H9 (cell line): ENCODE data around the gene UEVLD. TPM values are rescaled to one million over a fixed set of nuclear protein-coding genes. Genes with fewer than 3 reads are reported as not detected.
A peak's percentile ranks its signal among the peaks of the same experiment; 100 is the strongest.

ENCODE experiments used
- DNase-seq: peaks from one replicate; pipeline ENCODE4 v3.0.0-alpha.2; 2017
- H2AFZ ChIP-seq: one replicate; pipeline ENCODE4 v1.6.1; 2013; ENCODE audit warnings: mild to moderate bottlenecking, low read length, control low read depth, moderate library complexity
- H2AK5ac ChIP-seq: 2 replicates; pipeline ENCODE4 v1.6.1; 2013; ENCODE audit warnings: low read length, control low read depth, mixed read lengths; ENCODE audit not compliant: insufficient read length
- H2BK120ac ChIP-seq: one replicate; pipeline ENCODE4 v1.6.1; 2013; ENCODE audit warnings: low read depth, mild to moderate bottlenecking, low read length, control low read depth, inconsistent platforms; ENCODE audit not compliant: poor library complexity, severe bottlenecking
- H2BK12ac ChIP-seq: 2 replicates; pipeline ENCODE4 v1.6.1; 2013; ENCODE audit warnings: low read length, control low read depth, mixed read lengths, low read depth; ENCODE audit not compliant: insufficient read length
- H2BK15ac ChIP-seq: 2 replicates; pipeline ENCODE4 v1.6.1; 2013; ENCODE audit warnings: low read depth, low read length, control low read depth
- H2BK20ac ChIP-seq: one replicate; pipeline ENCODE4 v1.6.1; 2013; ENCODE audit warnings: low read depth, mild to moderate bottlenecking, low read length, control low read depth, inconsistent platforms; ENCODE audit not compliant: poor library complexity, severe bottlenecking
- H2BK5ac ChIP-seq: 2 replicates; pipeline ENCODE4 v1.6.1; 2013; ENCODE audit warnings: low read length, control low read depth, mixed read lengths; ENCODE audit not compliant: insufficient read length
- H3K14ac ChIP-seq: 2 replicates; pipeline ENCODE4 v1.6.1; 2013; ENCODE audit warnings: low read length, control low read depth; ENCODE audit not compliant: insufficient read depth
- H3K18ac ChIP-seq: 2 replicates; pipeline ENCODE4 v1.6.1; 2013; ENCODE audit warnings: low read depth, mild to moderate bottlenecking, mixed read lengths, low read length, control low read depth; ENCODE audit not compliant: insufficient read length
- H3K23ac ChIP-seq: 2 replicates; pipeline ENCODE4 v1.6.1; 2013; ENCODE audit warnings: low read length, control low read depth, mixed read lengths, low read depth; ENCODE audit not compliant: insufficient read length
- H3K23me2 ChIP-seq: 2 replicates; pipeline ENCODE4 v1.6.1; 2013; ENCODE audit warnings: low read depth, mild to moderate bottlenecking, mixed read lengths, low read length, control low read depth; ENCODE audit not compliant: insufficient read length, poor library complexity, severe bottlenecking
- H3K27ac ChIP-seq: 2 replicates; pipeline ENCODE4 v1.5.1; 2013; ENCODE audit warnings: low read length, control low read depth, mixed read lengths, low read depth; ENCODE audit not compliant: insufficient read length
- H3K27me3 ChIP-seq: 2 replicates; pipeline ENCODE4 v1.6.1; 2013; ENCODE audit warnings: low read length, control low read depth, inconsistent platforms; ENCODE audit not compliant: insufficient read depth
- H3K4ac ChIP-seq: 2 replicates; pipeline ENCODE4 v1.6.1; 2013; ENCODE audit warnings: low read depth, mild to moderate bottlenecking, control low read depth, inconsistent platforms, low read length, moderate library complexity
- H3K4me1 ChIP-seq: 2 replicates; pipeline ENCODE4 v1.6.1; 2013; ENCODE audit warnings: low read length, control low read depth, inconsistent platforms; ENCODE audit not compliant: insufficient read depth
- H3K4me2 ChIP-seq: 2 replicates; pipeline ENCODE4 v1.6.1; 2013; ENCODE audit warnings: low read length, control low read depth, mixed read lengths; ENCODE audit not compliant: insufficient read length, insufficient read depth
- H3K56ac ChIP-seq: 2 replicates; pipeline ENCODE4 v1.6.1; 2013; ENCODE audit warnings: low read depth, mild to moderate bottlenecking, mixed read lengths, low read length, control low read depth; ENCODE audit not compliant: insufficient read length
- H3K79me1 ChIP-seq: 2 replicates; pipeline ENCODE4 v1.6.1; 2013; ENCODE audit warnings: low read depth, mild to moderate bottlenecking, moderate library complexity, low read length, control low read depth, inconsistent platforms; ENCODE audit not compliant: insufficient read depth, poor library complexity, severe bottlenecking
- H3K79me2 ChIP-seq: 2 replicates; pipeline ENCODE4 v1.6.1; 2013; ENCODE audit warnings: low read length, control low read depth, inconsistent platforms; ENCODE audit not compliant: insufficient read depth
- H3K9ac ChIP-seq: 2 replicates; pipeline ENCODE4 v1.6.1; 2013; ENCODE audit warnings: low read length, control low read depth, mixed read lengths; ENCODE audit not compliant: insufficient read length; ENCODE audit errors: extremely low read depth
- H3K9me3 ChIP-seq: one replicate; pipeline ENCODE4 v1.6.1; 2013; ENCODE audit warnings: low read depth, low read length, inconsistent platforms; ENCODE audit not compliant: control insufficient read depth
- H3T11ph ChIP-seq: one replicate; pipeline ENCODE4 v1.6.1; 2013; ENCODE audit warnings: mild to moderate bottlenecking, low read length, control low read depth, inconsistent platforms
- H4K20me1 ChIP-seq: one replicate; pipeline ENCODE4 v1.6.1; 2013; ENCODE audit not compliant: control insufficient read depth, insufficient read length, insufficient read depth
- H4K5ac ChIP-seq: 2 replicates; pipeline ENCODE4 v1.6.1; 2013; ENCODE audit warnings: low read depth, mild to moderate bottlenecking, mixed read lengths, low read length, control low read depth; ENCODE audit not compliant: insufficient read length
- H4K8ac ChIP-seq: replicated peaks from 2 replicates; pipeline ENCODE4 v1.6.1; 2013; ENCODE audit warnings: low read length, control low read depth, mixed read lengths, low read depth; ENCODE audit not compliant: insufficient read length
- H4K91ac ChIP-seq: 2 replicates; pipeline ENCODE4 v1.6.1; 2013; ENCODE audit warnings: low read depth, mild to moderate bottlenecking, moderate library complexity, mixed read lengths, low read length, control low read depth; ENCODE audit not compliant: insufficient read length
- H3K27ac Mint-ChIP-seq, 3 experiments: 2 replicates in 2 of 3; 3 replicates in 1 of 3; pipeline ENCODE4 v1.8.0; 2020 to 2021; ENCODE audit warnings: mixed read lengths in 3 of 3, mild to moderate bottlenecking in 1 of 3, moderate library complexity in 1 of 3
- H3K27me3 Mint-ChIP-seq: 2 replicates; pipeline ENCODE4 v1.8.0; 2021; ENCODE audit warnings: low read depth, mild to moderate bottlenecking, moderate library complexity, mixed read lengths
- H3K36me3 Mint-ChIP-seq, 3 experiments: 2 replicates in 2 of 3; 3 replicates in 1 of 3; pipeline ENCODE4 v1.8.0; 2020 to 2021; ENCODE audit warnings: low read depth in 3 of 3, mixed read lengths in 3 of 3; ENCODE audit not compliant: insufficient read depth in 1 of 3
- H3K4me1 Mint-ChIP-seq, 2 experiments: 2 replicates each; pipeline ENCODE4 v1.8.0; 2020; ENCODE audit warnings: mixed read lengths in 2 of 2
- H3K4me3 Mint-ChIP-seq, 2 experiments: 2 replicates in 1 of 2; 3 replicates in 1 of 2; pipeline ENCODE4 v1.8.0; 2020 to 2021; ENCODE audit warnings: mild to moderate bottlenecking in 2 of 2, mixed read lengths in 2 of 2, moderate library complexity in 1 of 2
- H3K9me3 Mint-ChIP-seq, 2 experiments: 2 replicates in 1 of 2; 3 replicates in 1 of 2; pipeline ENCODE4 v1.8.0; 2020; ENCODE audit warnings: mild to moderate bottlenecking in 2 of 2, mixed read lengths in 2 of 2, moderate library complexity in 1 of 2
- CTCF ChIP-seq: fragments of 200-600 bp; sonication (generic); conservative IDR thresholded peaks from 3 replicates; pipeline ENCODE4 v1.8.0; 2021; ENCODE audit warnings: antibody characterized with exemption, mild to moderate bottlenecking
- WGBS: extraction: QIAGEN DNeasy Blood & Tissue Kit; methylation state at CpG from one replicate; pipeline ENCODE4 v1.1.7; 2013; ENCODE audit warnings: missing lambda C conversion rate, low lambda C conversion rate, mixed read lengths; ENCODE audit not compliant: insufficient read length; ENCODE audit errors: extremely low coverage; 5-methylcytosine and 5-hydroxymethylcytosine counted together
- total RNA-seq: library from RNA; stranded (reverse); gene quantifications from 2 replicates; pipeline ENCODE4 v1.2.1, GENCODE V29; 2021

UEVLD gene
- total RNA-seq, 1 experiment from 2014 or later: 7.9 TPM

DNA sequence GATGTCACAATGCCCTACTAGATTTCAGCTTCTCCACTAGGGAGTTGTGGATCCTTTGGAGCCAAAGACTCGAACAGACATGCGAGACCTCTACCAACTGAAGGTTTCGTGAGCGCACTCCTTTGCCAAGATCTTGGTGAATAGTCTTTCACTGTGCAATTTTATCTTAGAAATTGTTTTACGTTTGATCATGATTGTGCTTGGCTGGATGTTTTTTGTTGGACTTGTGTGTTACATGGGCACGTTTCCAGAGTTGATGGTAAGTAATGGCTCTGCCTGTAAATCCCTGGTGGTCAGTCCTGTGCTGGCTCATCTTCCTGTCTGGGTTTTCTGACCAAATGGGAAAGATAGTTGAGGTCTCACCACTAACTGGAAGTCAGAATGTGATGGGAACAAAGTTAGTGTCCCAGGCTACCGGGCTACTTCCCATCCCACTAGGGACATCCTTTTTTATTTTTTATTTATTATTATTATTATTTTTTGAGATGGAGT, 11.3 kb upstream of the UEVLD start, which contains the start of gene MISFA:
MISFA (plus strand) TSS at position 51 of the 492 bp plus-strand sequence; CDS start at position 191, 140 bp downstream.
- no peaks in the 10 kb centered on the region; a peak in 1 of 5 replicates for H3K9me3 Mint-ChIP-seq
- no peaks in the 10 kb centered on the region for H3K27me3 ChIP-seq
- no peak for DNase-seq
- no peak within 1 kb of the TSS for H2BK12ac ChIP-seq
- H3K27me3 Mint-ChIP-seq: no peaks in the 10 kb centered on the region
- no peaks in the 10 kb centered on the region for H3K4me1 ChIP-seq
- no peak within 1 kb of the TSS for H2BK120ac ChIP-seq
- no peaks in the 10 kb centered on the region for H3K79me2 ChIP-seq
- no peak within 1 kb of the TSS for H3K4ac ChIP-seq
- H3K27ac Mint-ChIP-seq: peak within 1 kb of the TSS; percentile 17 to 32 (median 18); a peak in 2 of 7 replicates
- no peak within 1 kb of the TSS for H3T11ph ChIP-seq
- H3K4me1 Mint-ChIP-seq: peaks cover 0 to 5% of the 10 kb centered on the region in 2 experiments; a peak in 2 of 4 replicates
- H3K56ac ChIP-seq: no peak within 1 kb of the TSS
- no peak within 1 kb of the TSS for H4K91ac ChIP-seq
- no peak within 1 kb of the TSS for H3K18ac ChIP-seq
- peaks cover 5% of the 10 kb centered on the region for H3K79me1 ChIP-seq
- H2BK20ac ChIP-seq: no peak within 1 kb of the TSS
- H3K23me2 ChIP-seq: no peaks in the 10 kb centered on the region
- no peak within 1 kb of the TSS for H3K4me3 Mint-ChIP-seq
- peaks cover 9 to 24% (median 23%) of the 10 kb centered on the region in 3 experiments; a peak in 6 of 7 replicates for H3K36me3 Mint-ChIP-seq
- no peak within 1 kb of the TSS for H2AK5ac ChIP-seq
- no peak within 1 kb of the TSS for H2AFZ ChIP-seq
- H3K9ac ChIP-seq: no peak within 1 kb of the TSS
- no peak within 1 kb of the TSS for H3K23ac ChIP-seq
- H3K9me3 ChIP-seq: no peaks in the 10 kb centered on the region
- H4K5ac ChIP-seq: no peak within 1 kb of the TSS
- H2BK5ac ChIP-seq: no peak within 1 kb of the TSS
- H4K8ac ChIP-seq: no peak within 1 kb of the TSS
- no peak within 1 kb of the TSS for H3K14ac ChIP-seq
- no peak for TF ChIP-seq CTCF
- H2BK15ac ChIP-seq: no peak within 1 kb of the TSS
- no peaks in the 10 kb centered on the region for H4K20me1 ChIP-seq
- H3K4me2 ChIP-seq: no peak within 1 kb of the TSS
- WGBS: no CpG with 5 or more reads among the region's 7 CpGs
- no peak within 1 kb of the TSS for H3K27ac ChIP-seq
